ENCODE measurements around the gene KCNN3.
A peak's percentile ranks its signal among the peaks of the same experiment; 100 is the strongest.

The KCNN3 gene

GRCh38 chr1:154860156-154860870, 9.8 kb downstream of the KCNN3 start:
- DNase-seq: no peak

DNA sequence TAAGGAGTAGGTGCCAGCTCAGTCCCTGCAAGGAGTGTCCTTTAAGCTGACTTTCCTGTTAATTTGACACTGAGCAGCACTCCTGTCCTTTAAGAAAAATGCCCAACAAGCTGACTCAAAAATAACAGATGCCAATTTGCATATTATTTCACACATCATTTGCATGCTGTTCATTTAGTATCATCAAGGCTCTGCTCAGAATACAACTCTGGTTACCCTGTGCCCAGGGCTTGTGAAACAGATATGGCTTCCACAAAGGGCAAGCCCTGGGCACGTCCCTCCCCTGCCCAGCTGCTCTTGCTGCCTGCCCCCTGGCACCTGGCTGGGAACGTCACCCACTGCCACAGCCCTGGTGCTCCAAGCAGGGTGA, 10.3 kb downstream of the KCNN3 start:
- DNase-seq: no peak

DNA sequence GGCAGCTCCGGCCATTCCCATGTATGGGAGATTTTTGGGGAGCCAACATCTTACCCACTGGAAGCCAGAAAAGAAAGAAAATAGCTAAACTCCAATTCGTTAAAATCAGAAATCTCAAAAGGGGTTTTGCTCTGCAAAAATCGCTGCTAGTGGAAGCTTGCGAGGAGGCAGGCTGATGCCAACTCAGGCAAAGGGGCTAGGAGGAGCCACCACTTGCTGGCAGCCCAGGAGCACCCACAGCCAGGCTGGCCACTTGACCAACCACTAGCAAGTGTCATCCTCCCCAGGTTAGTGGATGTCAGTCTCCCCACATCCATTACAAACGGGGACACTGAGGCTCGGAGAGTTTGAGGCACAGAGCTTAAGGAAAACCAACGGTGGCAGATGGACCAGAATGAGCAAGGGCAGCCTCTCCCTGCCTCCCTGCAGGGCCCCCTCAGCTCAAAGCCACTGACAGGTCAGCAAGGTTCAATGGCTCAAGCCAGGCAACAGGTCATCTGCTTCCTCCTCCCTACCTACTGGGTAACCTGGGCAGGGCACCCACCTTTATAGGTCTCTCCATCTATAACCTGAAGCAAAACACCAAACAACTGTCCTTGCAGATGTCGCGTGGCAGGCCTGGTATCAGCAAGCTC, 10.8 kb downstream of the KCNN3 start:
- no peak for DNase-seq

DNA sequence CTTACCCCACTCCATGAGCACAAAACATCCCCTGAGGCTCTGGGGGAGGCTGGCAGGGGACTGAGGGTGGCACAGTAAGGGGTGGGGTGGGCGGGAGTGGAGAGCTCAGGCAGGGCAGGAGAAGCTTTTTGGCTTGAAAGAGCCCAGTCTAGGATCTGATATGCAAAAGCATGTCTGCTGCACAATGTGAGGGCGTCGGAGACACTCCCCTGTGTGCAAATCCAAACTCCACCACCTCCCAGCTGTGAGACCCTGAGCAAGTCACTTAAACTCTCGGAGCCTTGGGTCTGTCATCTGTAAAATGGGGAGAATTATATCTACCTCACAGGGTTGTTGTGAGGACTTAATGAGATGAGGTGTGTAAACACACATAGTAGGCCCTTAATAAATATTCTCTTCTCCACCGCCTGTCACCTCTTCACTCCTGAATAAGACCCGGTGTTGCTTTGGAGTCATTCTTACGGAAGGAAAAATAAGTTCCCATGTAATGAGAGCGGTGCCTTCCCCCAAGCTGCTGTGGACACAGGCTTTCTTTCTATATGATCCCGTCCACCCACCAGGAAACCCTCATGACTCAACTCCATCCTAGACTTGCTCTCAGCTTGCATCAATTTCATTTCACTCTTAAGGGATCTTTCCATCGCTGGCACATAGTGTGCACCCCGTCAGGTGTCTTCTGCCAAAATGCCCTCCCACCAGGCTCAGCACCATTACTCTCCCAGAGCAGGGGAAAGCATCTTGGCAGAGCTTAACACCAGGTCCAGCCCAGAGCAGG, 12.5 kb downstream of the KCNN3 start:
- DNase-seq: no peak

GRCh38 chr1:154857022-154857421, 13.1 kb downstream of the KCNN3 start:
- no peak for DNase-seq

- DNase-seq: no peak
These were observed 13.5 kb downstream of the KCNN3 start for GRCh38 chr1:154856544-154856943.

DNA sequence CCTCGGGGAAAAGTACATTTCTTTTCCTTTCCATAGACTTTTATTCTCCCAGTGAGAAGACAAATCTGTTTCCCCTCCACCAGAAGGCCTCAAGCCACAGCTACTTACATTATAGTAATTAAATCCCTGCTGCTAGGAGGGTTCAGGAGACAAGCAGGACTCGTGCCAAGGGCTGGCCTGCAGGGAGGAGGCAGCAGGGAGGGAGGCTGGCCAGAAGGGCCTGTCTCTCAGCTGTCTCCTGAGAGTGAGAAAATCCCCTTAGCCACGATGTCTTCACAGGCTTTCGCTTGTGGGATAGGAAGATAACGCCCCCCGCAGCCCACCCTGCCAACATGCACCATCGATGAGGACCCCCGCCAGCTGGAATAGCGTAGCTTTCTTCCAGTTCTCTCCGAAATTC, 14.0 kb downstream of the KCNN3 start:
- no peak for DNase-seq

GRCh38 chr1:154855186-154855851, 14.8 kb downstream of the KCNN3 start:
- DNase-seq: no peak

- DNase-seq: no peak
These were observed 17.2 kb downstream of the KCNN3 start for GRCh38 chr1:154852845-154853244.

GRCh38 chr1:154851392-154852177, 18.5 kb downstream of the KCNN3 start:
- DNase-seq: no peak

DNA sequence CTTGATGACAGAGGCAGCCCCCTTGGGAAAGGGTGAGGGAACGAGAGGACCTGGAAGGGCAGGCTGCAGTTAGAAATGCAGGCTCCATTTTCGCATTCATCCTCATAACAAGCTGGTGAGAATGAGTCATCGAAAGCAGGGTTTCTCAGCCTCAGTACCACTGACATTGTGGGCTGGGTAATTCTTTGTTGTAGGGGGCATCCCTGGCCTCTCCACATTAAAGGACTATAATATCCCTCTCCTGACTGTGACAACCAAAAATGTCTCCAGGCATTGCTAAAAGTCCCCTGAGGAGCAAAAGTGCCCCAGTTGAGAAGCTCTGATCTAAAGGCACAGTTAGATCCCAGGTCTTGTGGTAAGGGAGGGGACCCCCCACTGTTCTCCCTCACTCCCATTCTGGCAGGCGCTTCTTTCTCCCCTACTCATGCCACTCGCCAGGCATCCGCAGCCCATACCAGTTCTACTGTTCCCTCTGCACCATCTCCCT, 20.4 kb downstream of the KCNN3 start:
- DNase-seq: no peak

- DNase-seq: no peak
These were observed 21.1 kb downstream of the KCNN3 start for GRCh38 chr1:154848983-154849382.

DNA sequence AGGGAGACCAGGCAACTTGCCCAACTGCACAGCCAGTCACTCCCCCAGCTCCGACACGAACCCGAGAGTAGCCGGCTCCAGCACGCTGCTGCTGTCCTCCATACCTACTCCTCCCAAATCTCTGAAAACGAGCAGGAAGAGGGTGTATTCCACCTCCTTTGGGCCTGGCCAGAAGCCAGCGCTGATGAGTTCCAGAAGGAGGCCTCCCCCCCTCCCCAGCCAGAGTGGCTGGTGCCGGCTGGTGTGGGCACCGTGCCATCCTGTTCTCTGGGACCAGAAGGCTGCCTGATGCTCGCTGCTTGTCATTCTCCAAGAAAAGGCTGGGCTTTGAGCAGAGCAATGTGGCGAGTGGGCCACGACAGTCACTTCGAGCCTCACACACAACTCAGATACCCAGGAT, 22.2 kb downstream of the KCNN3 start:
- DNase-seq: peak; percentile 13

DNA sequence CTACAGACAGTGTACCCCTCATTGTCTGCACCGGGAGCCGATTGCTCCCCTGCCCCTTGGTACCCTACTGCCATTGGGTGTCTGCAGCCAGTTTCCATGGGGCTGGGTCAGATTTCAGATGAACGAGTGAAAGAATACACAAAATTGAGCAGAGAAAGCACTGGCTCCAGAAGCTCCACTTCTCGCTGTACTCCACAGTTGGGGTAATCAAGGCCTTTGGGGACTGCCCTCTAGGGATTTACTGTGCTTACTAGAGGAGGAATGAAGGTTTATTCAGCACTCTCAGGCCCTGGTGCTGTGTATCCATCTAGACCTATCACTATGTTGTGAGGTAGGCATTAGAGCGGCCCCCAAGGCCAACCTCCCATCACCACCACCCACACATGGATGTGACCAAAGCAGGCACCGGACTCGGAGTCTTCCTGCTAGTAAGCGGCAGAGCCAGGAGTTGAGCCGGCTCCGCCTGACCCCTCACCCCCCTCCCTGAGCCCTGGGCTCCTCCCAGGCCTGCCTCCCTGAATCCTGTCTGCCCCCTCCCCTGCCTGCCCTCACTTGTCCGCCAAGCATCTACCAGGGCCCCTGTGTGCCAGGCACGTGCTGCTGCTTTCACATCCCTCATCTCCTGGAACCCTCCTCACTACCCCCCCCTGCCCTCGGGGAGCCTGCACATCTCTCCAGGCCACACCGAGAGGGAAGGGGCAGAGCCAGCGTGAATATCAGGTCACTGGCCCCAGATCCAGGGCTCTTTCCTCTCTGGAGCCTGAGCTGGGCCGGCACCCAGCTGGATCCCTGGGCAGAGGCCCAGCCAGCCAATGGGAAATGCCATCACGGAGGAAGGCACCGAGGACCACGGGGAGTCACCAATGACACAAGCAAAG, 23.3 kb downstream of the KCNN3 start:
- DNase-seq: no peak

- no peak for DNase-seq
These were observed 24.2 kb downstream of the KCNN3 start for GRCh38 chr1:154845879-154846278.

DNA sequence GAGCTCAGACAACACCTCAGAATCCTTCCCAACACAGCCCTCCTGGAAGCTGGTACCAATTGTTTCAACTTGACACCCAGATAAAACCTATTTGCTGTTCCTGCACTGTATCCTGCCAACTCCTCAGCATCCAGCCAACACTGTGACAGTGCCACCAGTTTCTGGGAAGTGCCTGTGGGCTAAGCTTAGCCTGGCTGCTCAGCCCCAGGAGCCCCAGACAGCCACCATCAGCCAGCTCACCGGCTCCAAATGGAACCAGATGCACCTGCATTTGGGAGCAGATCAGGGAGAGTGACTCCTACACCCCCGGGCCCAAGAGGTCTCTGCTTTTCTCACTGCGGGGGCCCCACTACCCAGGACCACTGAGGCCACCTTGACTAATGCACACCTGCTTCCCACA, 24.9 kb downstream of the KCNN3 start:
- no peak for DNase-seq

GRCh38 chr1:154844297-154844681, 25.8 kb downstream of the KCNN3 start:
- DNase-seq: no peak

- DNase-seq: no peak
These were observed 26.3 kb downstream of the KCNN3 start for GRCh38 chr1:154843636-154844296.

- DNase-seq: no peak
These were observed 27.4 kb downstream of the KCNN3 start for GRCh38 chr1:154842635-154843034.

DNA sequence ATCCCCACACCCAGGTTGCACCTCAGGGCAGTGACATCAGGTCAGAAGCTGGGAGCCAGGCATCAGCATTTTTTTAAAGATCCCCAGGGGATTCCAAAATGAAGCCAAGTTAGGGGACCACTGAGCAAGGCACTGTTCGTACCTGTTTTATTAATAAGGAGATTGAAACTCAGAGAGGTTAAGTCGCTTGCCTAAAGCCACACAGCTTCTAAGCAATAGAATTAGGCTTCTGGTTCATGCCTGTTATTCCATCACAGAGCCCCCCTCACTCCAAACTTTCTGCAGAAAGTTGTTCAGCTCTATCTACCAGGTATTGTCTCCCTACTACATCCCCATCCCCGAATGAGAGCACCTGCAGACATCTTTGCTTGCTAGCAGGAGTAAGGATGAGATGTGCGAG, 28.7 kb downstream of the KCNN3 start:
- DNase-seq: no peak
